OCI-LY7 (cell line): ENCODE data around the gene CABP2. TPM values are rescaled to one million over a fixed set of nuclear protein-coding genes. Genes with fewer than 3 reads are reported as not detected.

ENCODE experiments used
- BruUV-seq: library from RNA; stranded (reverse); fragments of 400-500 nt; replicated peaks from 2 replicates; lab custom pipeline; 2021; lab: Mats Ljungman, UMichigan
- CTCF ChIA-PET: fragments of 300-600 bp; sonication (Branson Sonifier 250); formaldehyde crosslinking; loops from one replicate; lab custom pipeline; 2022; ENCODE audit warnings: antibody characterized with exemption; ENCODE audit not compliant: unreplicated experiment; lab: Charles Lee
- POLR2A ChIA-PET: fragments of 300-600 bp; sonication (Branson Sonifier 250); formaldehyde crosslinking; loops from one replicate; lab custom pipeline; 2022; ENCODE audit warnings: antibody characterized with exemption; lab: Charles Lee
- DNase-seq: peaks from one replicate; pipeline ENCODE4 v3.0.0-alpha.2; 2015; ENCODE audit warnings: low spot score
- H2AFZ ChIP-seq: fragments of 200-600 bp; sonication (generic), shearing (Covaris generic); 2 replicates; pipeline ENCODE4 v1.6.1; 2014; ENCODE audit warnings: mild to moderate bottlenecking, antibody characterized with exemption, low read length, moderate library complexity
- H3K27ac ChIP-seq: fragments of 200-600 bp; sonication (generic); 2 replicates; pipeline ENCODE4 v1.5.1; 2014; ENCODE audit warnings: mixed run types, low read depth, mild to moderate bottlenecking, moderate library complexity, low read length, inconsistent platforms; ENCODE audit not compliant: poor library complexity, severe bottlenecking
- H3K36me3 ChIP-seq: fragments of 200-600 bp; sonication (generic); 2 replicates; pipeline ENCODE4 v1.6.1; 2014; ENCODE audit warnings: mild to moderate bottlenecking, antibody characterized with exemption, low read length, moderate library complexity, mixed read lengths; ENCODE audit not compliant: insufficient read depth
- H3K4me1 ChIP-seq: fragments of 200-600 bp; sonication (generic); 2 replicates; pipeline ENCODE4 v1.5.1; 2014; ENCODE audit warnings: mild to moderate bottlenecking, low read length; ENCODE audit not compliant: insufficient read depth, poor library complexity, severe bottlenecking
- H3K4me2 ChIP-seq: fragments of 200-600 bp; sonication (generic); 2 replicates; pipeline ENCODE4 v1.6.1; 2014; ENCODE audit warnings: mild to moderate bottlenecking, low read length
- H3K4me3 ChIP-seq: fragments of 200-600 bp; sonication (generic); 2 replicates; pipeline ENCODE4 v1.5.1; 2014; ENCODE audit warnings: mild to moderate bottlenecking, low read depth, low read length; ENCODE audit not compliant: poor library complexity, severe bottlenecking
- H3K79me2 ChIP-seq: fragments of 200-600 bp; sonication (generic); 2 replicates; pipeline ENCODE4 v1.6.1; 2016; ENCODE audit warnings: low read depth, mild to moderate bottlenecking, low read length, moderate library complexity, mixed read lengths; ENCODE audit not compliant: insufficient read depth
- H3K9me2 ChIP-seq: fragments of 200-600 bp; sonication (generic); 2 replicates; pipeline ENCODE4 v1.6.1; 2016; ENCODE audit warnings: mild to moderate bottlenecking, low read length, mixed read lengths; ENCODE audit not compliant: insufficient read depth
- H3K9me3 ChIP-seq: fragments of 200-600 bp; sonication (generic); 2 replicates; pipeline ENCODE4 v1.6.1; 2014; ENCODE audit warnings: mild to moderate bottlenecking, mixed run types, low read length, mixed read lengths
- H4K20me1 ChIP-seq: fragments of 200-600 bp; sonication (generic); 2 replicates; pipeline ENCODE4 v1.6.1; 2014; ENCODE audit warnings: mild to moderate bottlenecking, antibody characterized with exemption, low read length, moderate library complexity, mixed read lengths; ENCODE audit not compliant: insufficient read depth
- CTCF ChIP-seq: fragments of 200-600 bp; sonication (generic); conservative IDR thresholded peaks from 2 replicates; pipeline ENCODE4 v1.5.1; 2014; ENCODE audit warnings: mild to moderate bottlenecking, antibody characterized with exemption, low read length, moderate library complexity, mixed read lengths
- EZH2phosphoT487 ChIP-seq: fragments of 200-600 bp; sonication (generic); IDR thresholded peaks from 2 replicates; pipeline ENCODE4 v1.6.1; 2018; ENCODE audit warnings: low read depth, borderline replicate concordance, mild to moderate bottlenecking, mixed run types, antibody characterized with exemption, low read length, moderate library complexity, mixed read lengths
- intact Hi-C: fragments of 100-400 bp; cut with micrococcal nuclease; formaldehyde crosslinking; loops from one replicate; pipeline ENCODE4 v1.10.0; 2022; ENCODE audit not compliant: unreplicated experiment
- total RNA-seq, 2 experiments: library from RNA; depleted of rRNA in 1 of 2; stranded (reverse); fragments of >200 nt in 1 of 2; shearing (Covaris generic) in 1 of 2; gene quantifications; 2 replicates each; pipeline ENCODE4 v1.2.3, GENCODE V29; 2014 to 2022

The CABP2 gene
- total RNA-seq, 2 experiments from 2014 or later: not detected

- no peak overlapping the region for H3K27ac ChIP-seq
- BruUV-seq: no TSS peak
- H3K4me1 ChIP-seq: no peaks in the 10 kb centered on the region
- no peaks in the 10 kb centered on the region for H3K36me3 ChIP-seq
- CTCF ChIA-PET: no interaction called here
- no peak for DNase-seq
- H2AFZ ChIP-seq: no peak overlapping the region
- POLR2A ChIA-PET: no interaction called here
- TF ChIP-seq CTCF (no peak), EZH2phosphoT487 (no peak)
- no peaks in the 10 kb centered on the region for H3K79me2 ChIP-seq
- intact Hi-C loops: no loop called here
- H4K20me1 ChIP-seq: no peaks in the 10 kb centered on the region
- H3K9me3 ChIP-seq: no peaks in the 10 kb centered on the region
- H3K4me2 ChIP-seq: no peak overlapping the region
- H3K9me2 ChIP-seq: no peaks in the 10 kb centered on the region
- H3K4me3 ChIP-seq: no peak overlapping the region
Observed at GRCh38 chr11:67542971-67543370, 19.7 kb upstream of the CABP2 start.

GRCh38 chr11:67542169-67542568 lies 18.9 kb upstream of the CABP2 start:
- Histone ChIP-seq H3K9me3 (no peaks in the 10 kb centered on the region), H3K4me2 (no peak overlapping the region), H3K27ac (no peak overlapping the region), H4K20me1 (no peaks in the 10 kb centered on the region), H3K9me2 (no peaks in the 10 kb centered on the region), H3K4me3 (no peak overlapping the region), H3K79me2 (no peaks in the 10 kb centered on the region), H3K4me1 (no peaks in the 10 kb centered on the region), H2AFZ (no peak overlapping the region), H3K36me3 (no peaks in the 10 kb centered on the region)
- TF ChIP-seq EZH2phosphoT487 (no peak), CTCF (no peak)
- CTCF ChIA-PET: no interaction called here
- POLR2A ChIA-PET: interaction anchor here (1.1 kb wide), 1 partner anchor 11 kb away, joined by 7 read pairs; no protein-coding TSS in a partner anchor
- BruUV-seq: no TSS peak
- intact Hi-C loops: no loop called here
- no peak for DNase-seq

- POLR2A ChIA-PET: interaction anchor here (1.1 kb wide), 1 partner anchor 12 kb away, joined by 7 read pairs; no protein-coding TSS in a partner anchor
- CTCF ChIA-PET: no interaction called here
- DNase-seq: no peak
Observed at GRCh38 chr11:67541198-67541597, 18.0 kb upstream of the CABP2 start.

More at GRCh38 chr11:67541198-67541597, 18.0 kb upstream of the CABP2 start:
- intact Hi-C loops: no loop called here
- H3K9me3 ChIP-seq: no peaks in the 10 kb centered on the region
- no peak overlapping the region for H3K4me3 ChIP-seq
- BruUV-seq: no TSS peak
- no peaks in the 10 kb centered on the region for H3K79me2 ChIP-seq
- no peak overlapping the region for H2AFZ ChIP-seq
- no peaks in the 10 kb centered on the region for H3K4me1 ChIP-seq
- no peaks in the 10 kb centered on the region for H3K9me2 ChIP-seq
- TF ChIP-seq CTCF: no peak
- TF ChIP-seq EZH2phosphoT487: no peak
- H3K36me3 ChIP-seq: no peaks in the 10 kb centered on the region
- no peak overlapping the region for H3K4me2 ChIP-seq
- H4K20me1 ChIP-seq: no peaks in the 10 kb centered on the region
- H3K27ac ChIP-seq: no peak overlapping the region
